ENCODE results near the gene SSTR3.

SSTR3 gene

DNA sequence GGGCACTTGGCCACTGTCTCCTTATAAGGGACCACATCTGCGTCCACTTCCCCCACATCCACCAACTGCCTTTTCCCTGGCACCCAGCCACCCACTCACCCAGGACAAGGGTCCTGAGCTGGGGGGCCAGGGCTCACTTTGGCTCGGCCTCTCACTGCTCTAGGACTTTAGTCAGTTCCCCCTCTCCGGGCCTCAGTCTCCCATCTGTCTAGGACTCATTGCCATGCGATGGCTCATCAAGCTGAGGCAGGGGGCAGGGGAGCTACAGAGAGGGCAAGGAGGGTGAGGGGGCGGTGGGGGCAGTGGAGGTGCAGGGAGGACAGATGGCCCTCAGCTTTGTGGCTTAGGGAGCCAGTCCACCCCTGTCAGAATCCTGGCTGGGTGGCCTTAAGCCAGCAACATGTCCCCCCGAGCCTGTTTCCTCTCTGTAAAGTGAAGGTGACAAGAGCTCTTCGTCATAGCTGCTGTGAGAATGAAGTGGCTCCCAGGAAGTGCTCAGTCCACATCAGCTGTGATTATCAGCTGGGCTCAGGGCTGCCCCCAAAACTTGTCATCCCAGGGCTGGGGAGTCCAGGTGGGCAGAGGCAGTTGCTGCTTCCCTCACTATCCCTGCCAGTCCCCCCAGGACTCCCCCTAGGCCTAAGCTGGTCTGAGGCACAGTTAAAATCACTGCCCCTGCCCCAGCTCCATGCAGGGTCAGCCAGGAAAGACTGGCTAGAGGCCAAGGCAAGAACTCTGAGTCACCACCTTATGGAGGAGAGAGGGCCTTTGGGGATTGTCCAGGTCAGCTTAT, 16.9 kb upstream of the SSTR3 start:
- DNase-seq, result no peak

DNA sequence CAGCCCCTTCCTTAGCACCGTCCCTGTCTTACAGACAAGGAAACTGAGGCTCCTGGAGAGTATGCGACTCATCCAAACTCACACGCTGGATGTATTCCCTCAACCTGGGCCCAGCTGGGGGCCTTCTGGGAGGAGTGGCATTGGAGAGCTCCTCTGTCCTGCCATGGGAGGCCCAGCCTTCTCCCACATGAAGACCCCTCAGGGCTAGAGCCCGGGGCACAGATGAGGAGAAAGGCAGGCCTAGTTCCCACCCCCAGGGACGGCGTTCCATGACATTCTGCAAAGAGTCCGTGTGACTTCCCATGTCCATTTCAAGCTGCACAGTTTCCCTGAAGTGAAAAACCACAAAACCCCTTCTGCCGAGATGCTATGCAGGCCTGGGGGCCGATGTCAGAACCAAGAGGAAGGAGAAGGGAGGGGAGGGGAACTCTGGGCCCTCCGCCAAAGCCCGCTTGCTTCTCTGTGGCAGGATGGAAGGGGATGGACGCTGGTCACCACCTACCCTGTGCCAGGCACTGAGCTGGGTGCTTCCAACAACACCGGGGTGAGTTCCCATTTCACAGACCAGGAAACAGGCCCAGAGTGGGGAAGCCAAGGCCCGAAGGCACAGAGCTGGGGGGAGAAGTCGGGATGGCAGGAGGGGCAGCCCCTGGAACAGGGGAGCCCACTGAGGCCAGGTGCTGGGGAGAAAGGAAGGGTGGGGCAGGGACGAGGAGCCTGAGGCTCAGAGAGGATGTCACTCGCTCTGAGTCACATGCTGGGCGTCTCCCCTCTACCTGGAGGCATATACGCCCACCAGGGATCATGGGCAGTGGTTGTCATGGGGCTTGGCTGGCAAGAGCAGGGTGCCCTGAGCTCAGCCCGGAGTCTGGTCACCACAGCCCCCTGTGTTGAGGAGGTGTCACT, 16.1 kb upstream of the SSTR3 start:
- DNase-seq, result peak in 4 of 14 donors; percentile 7 to 34 (median 18)

DNA sequence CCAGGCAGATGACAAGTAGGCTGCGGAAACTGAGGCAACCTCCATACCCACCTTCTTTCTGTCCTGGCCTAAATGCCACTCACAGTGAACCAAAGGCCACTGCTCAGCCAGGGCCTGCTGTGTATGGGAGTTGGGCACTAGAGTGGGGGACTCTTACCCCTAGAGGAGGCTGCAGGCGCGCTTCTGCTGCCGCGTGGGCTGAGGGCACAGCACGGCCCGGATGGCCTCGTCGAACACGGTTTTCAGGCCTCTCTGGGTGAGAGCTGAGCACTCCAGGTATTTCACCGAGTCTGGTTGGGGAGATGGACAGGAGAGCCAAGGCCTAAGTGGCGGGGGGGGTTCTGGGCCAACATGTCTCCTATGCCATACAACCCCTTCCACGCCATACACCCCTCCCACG, 14.2 kb upstream of the SSTR3 start:
- DNase-seq, result no peak

- no peak for DNase-seq
These were observed 13.8 kb upstream of the SSTR3 start for GRCh38 chr22:37226087-37226486.

DNA sequence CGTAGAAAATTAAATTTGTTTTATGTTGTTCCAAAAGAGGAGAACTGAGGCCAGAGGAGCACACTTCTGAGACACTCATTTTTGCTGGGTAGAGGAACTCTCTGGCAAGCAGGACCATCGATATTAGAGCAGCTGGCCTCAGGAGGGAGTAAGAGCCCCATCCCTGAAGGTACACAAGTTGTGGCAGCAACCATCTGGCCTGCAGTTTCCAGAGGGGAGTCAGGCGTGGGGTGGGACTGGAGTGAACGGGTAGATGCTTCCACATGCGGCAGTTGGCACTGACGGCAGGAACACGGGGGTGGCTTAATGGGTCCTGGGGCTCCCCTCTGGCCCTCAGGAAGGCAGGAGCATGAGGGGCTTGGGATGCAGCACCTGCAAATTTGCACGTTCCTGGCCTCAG, 13.2 kb upstream of the SSTR3 start:
- no peak for DNase-seq

DNA sequence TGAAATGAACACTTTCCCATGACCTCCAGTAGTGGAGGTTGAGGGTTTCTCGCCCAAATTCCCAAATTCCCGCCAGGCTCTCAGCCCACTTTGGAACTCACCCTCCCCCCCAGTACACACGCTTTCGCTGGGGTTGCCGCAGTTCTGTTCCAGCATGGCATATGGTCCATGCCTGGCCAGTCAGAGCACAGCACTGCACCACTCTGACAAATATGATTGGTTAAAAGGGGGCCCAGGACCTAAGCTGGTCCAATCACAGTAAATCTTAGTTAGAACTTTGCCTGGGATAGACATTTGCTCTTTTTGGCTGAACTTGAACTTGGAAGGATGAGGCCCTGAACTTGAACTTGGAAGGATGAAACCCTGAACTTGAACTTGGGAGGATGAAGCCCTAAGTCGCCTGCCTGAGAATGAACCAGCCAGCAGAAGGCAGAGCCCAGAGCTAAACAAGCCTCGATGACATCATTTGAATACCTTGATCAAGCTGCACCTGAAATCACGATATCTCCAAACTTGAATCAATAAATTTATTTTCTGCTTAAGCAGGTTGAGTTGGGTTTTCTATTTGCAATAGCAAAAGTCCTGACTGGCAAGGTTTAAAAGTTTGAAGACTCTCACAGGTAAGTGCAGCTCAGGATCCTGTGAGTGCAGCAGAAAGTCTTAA, 12.6 kb upstream of the SSTR3 start:
- DNase-seq, result no peak

GRCh38 chr22:37223965-37224551, 11.8 kb upstream of the SSTR3 start:
- no peak for DNase-seq

DNA sequence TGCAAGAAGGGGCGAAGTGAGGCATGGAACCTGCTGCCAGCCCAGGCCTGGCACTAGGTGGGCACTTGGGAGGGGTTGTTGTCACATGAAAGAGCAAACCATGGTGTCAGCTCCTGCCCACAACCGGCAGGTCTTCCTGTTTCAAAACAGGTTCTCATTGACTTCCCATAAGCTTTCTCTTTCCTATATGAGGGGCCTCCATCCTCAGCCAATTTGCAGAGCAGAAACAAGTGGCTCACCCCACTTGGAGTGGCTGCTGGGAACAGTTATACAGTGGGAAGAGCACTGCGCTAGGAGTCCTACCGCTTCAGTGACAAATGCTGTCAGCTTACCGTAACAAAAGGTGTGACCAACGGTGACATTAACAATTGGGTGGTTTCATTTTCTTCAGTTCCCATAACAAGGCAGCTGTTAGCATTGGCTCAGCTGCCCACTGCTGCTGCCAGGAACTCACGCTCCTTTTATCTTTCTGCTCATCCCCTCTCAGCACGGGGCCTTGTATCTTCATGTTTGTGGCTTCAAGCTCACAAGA, 10.2 kb upstream of the SSTR3 start:
- no peak for DNase-seq

DNA sequence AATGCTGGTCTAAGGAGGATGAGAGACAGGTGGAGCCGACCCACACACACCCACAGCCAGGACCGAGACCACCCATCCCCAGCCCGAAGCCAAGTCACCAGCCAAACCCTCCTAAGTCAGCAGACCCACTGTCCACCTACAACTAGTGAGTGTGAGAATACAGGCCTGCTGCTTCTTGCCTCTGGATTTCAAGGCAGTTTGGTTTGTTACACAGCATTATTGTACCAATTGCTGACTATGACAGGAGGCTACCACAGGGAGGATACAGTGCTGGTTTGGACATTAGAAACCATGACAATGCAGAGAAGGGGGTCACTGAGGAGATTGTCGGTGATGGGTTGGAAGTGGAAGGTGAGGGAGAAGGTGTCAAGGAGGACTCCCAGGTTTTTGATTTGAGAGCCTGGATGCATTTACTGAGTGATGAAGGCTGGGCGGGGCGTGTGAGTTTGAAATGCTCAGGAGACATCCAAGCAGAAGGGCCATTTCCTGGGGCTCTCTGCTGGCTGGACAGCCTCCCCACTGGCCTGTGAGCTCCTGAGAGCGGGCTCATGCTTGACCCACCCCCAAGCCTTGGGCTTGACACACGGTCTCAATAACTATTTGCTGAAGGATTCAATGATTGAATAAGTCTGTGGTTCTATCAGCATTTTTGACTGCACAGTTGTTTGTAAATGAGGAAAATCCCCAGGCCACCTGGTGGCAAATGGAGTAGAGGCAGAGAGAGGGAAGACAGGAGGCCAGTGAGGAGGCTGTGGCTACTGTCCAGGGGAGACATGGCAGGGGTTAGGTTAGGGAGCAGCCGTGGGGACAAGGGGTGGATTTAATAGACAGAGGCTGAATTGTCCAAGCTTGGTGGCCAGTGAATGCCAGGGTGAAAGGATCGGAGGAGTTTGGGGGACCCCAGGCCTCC, 9.4 kb upstream of the SSTR3 start:
- DNase-seq, result no peak

DNA sequence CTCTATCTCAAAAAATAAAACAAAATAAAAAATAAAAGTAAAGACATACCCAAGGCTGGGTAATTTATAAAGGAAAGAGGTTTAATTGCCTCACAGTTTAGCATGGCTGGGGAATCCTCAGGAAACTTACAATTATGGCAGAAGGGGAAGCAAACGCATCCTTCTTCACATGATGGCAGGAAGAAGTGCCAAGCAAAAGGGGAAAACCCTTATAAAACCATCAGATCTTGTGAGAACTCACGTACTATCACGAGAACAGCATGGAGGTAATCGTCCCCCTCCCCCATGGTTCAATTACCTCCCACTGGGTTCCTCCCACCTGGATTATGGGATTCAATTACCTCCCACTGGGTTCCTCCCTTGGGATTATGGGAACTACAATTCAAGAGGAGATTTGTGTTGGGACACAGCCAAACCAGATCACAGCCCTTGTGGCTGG, 8.3 kb upstream of the SSTR3 start:
- no peak for DNase-seq

- no peak for DNase-seq
These were observed 7.3 kb upstream of the SSTR3 start for GRCh38 chr22:37219533-37219932.

DNA sequence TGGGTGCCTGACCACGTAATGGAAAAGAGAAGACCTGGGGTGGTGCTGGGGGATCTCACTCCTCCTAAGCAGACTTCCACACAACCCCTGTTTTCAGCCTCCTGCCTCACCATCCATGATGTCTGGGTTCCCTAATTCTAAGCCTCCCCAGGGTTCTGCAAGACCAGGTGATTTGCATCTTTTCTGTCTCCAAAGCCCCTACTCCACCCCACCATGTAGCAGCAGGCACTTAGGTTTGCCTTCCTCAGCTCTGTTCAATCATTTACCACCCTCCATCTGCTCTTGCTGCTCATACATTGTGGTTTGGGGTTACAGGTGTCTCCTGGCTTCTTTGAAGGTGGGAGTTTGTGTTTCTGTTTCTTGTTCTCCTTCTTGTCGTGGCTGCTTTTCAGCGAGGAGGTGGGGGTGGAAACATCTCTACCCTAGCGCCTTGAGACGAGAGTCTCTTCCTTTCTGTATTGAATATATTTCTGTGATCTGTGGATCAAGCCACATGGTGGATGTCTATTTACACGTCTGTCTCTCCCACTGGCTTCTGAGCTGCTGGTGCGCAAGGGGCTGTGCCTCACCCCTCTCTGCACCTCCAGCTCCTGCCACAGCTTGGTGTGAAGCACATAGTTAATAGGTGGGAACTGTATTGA, 6.6 kb upstream of the SSTR3 start:
- DNase-seq, result no peak

DNA sequence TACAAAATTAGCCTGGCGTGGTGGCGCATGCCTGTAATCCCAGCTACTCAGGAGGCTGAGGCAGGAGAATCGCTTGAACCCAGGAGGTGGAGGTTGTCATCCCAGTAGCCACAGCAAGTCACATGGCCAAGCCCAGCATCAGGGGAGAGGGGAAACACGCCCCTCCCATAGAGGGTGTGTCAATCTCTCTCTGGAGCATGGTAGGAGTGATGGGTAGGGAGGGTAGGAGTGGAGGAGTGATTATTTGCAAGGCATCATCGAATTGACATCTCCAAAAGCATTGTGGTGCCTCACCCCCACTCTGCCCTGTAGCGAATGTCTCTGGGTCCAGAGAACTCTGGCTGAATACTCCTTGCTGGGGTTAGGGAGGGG, 6.1 kb upstream of the SSTR3 start:
- no peak for DNase-seq

- DNase-seq, result no peak
These were observed 3.6 kb upstream of the SSTR3 start for GRCh38 chr22:37215890-37216289.

DNA sequence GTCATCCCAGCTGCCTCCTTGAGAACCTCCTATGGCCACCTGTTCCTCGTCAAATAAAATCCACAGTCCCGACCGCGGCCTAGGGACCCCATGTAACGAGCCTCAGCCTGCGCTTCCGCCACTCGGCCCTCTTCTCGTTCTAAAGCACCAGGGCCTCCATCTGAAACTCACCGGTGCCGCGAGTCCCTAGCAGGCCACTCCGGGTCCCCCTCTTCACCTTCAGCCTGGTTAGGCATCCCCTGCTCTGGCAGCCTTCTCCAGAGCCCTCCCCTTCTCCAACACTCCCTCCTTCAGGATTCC, 2.4 kb upstream of the SSTR3 start:
- DNase-seq, result no peak

- DNase-seq, result no peak
These were observed 1.9 kb upstream of the SSTR3 start for GRCh38 chr22:37213941-37214730.

GRCh38 chr22:37213218-37213855, 1.1 kb upstream of the SSTR3 start:
- DNase-seq, result no peak

DNA sequence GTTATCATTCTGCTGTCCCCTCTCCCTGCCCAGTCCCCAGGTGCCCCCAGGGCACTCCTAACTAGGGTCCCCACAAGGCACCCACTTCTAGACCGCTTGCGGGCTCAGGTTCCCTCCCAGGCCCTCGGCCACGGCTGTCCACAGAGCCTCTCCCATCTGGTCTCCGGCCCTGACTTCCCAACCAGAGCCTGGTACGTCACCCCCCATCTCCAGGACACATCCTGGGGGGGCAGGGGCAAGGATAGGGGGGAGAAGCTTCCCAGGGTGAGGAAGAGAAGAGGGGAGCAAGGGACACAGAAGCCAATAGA, 457 bp downstream of the SSTR3 start:
- DNase-seq, result no peak

- no peak for DNase-seq
These were observed 1.0 kb downstream of the SSTR3 start for GRCh38 chr22:37211075-37211865.

Measured in C1 segment of cervical spinal cord (tissue), 14 donors.